GM21619 (cell line): Measurements from ENCODE around the gene RGR.

Experiments used
- ATAC-seq: cut with Tn5 transposase; IDR thresholded peaks from one replicate; pipeline ENCODE4 v1.9.1; 2021; ENCODE audit not compliant: unreplicated experiment

The RGR gene

DNA sequence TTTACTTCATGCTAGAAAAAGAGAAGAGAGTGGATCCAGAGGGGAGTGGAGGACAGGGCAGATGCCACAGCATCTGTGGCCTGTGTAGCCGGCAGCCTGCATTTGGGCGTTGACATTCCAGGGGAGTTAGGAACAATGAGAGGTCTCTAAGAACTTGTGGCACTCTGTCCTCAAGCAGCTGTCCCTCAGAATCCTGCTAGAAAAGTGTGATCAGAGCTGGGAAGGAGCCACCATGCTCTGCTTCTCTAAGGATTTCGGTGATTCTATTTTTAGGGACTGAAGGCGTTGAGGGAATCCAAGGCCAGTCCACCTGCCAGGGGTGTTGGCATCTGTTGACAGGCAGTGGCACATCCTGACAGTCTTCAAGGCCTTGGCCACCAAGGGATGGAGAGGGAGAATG is 27.1 kb upstream of the RGR start:
- no peak for ATAC-seq

DNA sequence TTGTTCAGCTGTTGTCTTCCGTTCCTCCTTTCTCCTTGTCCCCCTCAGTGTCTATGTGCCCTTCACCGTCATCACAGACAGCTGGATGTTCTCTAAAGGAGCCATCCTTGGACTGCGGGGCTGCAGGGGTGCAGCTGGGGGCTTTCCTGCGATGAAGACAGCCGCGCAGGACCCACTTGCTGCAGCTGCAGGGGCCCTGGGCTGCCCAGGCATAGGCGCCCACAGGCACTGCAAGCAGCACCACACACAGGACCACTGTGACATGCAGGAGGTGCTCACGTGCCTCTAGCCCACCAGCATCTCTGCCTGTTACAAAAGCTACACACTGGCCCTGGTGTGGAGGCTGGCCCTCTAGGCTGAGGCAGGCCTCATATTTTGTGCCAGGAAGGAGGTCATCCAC is 22.9 kb upstream of the RGR start:
- no peak for ATAC-seq

DNA sequence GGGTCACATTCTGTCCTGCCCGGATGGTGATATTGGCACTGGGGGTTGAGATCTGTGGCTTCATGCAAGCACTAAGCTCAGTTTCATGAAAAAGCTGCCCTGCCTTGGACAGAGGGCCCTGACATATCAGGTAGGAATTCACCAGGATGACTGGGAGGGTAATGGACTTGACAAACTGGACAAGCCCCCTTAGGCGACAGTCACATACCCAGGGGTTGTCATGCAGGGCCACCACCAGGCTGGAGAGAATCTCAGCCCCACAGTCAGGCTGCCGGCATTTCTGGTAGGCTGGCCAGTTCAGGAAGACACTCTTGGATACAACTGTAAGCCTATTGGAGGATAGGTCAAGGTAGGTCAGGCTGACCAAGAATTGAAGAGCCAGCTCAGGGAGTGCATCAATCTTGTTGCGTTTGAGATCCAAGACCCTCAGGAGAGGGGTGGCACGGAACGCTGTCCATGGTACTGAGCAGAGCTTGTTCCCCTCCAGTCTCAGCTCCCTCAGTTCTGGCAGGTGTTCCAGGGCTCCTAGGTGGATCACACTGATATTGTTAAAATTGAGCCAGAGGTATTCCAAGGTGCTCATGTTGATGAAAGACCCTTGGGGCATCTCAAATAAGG is 20.3 kb upstream of the RGR start:
- no peak for ATAC-seq

DNA sequence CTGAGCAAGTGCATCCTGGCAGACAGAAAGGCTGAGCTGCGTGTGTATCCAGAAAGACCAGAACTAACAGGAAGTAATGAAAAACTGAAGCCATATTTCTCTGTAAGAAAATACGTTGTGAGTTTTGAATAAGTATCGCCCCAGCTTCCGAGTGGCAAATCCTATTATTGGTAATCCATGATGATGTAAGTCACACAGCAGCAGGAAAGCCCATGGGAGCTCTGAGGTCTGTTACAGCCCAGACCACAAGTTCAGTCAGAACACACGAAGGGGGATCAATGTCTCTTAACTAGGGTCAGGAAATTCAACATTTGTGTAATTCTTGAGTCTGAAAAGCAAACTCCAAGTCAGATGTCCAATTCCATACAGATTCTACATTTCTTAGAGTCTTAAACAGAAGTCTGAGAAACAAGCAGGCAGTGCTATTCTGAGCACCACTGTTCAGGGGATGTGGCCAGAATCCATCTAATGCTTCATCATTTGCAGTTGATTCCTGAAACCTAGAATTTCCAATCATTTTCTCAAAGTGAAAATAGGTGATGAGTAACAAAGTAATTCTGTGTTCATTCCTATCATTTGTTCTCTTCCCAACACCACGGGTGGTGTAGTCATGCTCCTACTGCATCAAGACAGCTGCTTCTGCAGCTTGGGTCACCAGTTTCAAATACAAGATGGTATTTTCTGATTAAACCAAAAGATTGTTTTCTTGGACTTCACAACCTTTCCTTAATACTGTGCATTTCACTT is 19.3 kb upstream of the RGR start, which contains the start of gene LRIT2:
Gene LRIT2, minus strand, starts transcription at position 118 of the 747 bp plus-strand sequence. Its CDS starts 24 bp downstream, at position 94.
- no peak for ATAC-seq

DNA sequence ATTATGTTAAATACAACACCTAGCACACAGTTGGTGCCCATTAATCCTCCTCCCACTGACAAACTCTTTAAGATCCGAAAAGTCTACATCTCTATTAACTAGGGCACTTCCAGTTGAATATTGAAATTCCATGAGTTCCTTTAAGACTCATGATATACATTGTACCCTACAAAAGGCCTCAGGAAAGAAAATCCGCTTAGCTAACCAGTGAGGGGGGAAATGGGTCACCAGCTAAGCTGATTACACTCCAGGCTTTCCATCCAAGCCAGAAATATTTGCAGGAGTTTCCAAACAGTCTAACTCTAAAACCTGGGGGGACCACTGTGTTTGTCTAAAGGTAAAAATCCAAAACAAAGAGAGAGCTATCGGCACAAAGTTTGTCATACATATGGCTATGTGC is 18.2 kb upstream of the RGR start:
- no peak for ATAC-seq

DNA sequence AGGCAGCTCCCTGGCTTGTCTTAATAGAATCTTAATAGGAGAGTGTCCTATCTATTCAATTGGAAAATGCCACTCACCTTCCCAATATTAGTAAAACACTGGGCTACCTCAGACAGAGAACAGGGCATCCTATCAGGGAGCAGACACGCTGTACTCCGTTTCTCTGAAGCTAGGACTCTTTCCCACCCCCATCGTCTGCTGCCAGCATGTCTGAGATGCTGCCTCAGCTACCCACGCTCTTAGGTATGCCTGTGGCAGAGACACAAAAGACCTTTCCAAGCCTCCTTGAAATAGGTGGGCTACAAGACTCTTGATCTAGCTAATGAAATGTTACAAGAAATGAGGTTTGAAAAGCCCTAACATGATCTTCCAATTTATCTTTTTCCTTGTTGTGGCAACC is 17.0 kb upstream of the RGR start:
- ATAC-seq, result no peak

DNA sequence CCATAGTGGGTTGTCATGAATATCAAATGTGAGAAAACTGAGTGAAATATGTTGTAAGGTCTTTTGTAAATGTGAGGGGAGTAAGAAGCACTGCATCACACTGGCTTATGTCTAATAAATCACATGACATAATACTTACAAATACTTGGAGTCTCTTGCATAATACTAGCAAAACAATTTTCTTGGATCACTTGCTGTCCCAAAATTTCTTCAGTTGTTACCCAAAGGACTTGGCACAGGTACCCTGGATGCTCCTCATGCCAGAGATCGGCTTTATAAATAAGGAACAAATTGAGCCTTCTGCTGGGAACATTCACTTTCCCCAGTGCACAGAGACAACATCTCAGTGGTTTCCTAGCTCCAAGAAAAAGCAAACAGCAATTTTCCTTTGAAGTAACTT is 14.5 kb upstream of the RGR start:
- ATAC-seq, result no peak

DNA sequence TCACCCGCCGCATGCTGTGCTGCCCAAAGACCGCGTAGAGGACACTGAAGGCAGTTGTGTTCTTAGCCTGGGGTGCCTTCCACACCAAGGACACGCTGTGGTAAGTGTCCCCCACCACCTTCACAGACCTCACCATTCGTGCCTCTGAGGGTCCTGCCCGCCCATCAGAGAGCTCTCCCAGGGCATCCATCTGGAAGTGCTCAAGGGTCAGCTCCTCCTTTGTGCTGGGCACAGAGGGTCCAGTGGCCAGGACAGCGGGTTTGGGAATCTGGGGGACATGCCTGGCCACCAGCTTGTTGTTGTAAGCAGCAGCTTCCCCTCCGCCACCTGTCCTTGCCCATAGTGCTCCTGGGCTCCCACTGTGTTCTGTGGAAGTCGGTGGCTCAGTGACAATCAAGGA is 12.5 kb upstream of the RGR start:
- ATAC-seq, result no peak

DNA sequence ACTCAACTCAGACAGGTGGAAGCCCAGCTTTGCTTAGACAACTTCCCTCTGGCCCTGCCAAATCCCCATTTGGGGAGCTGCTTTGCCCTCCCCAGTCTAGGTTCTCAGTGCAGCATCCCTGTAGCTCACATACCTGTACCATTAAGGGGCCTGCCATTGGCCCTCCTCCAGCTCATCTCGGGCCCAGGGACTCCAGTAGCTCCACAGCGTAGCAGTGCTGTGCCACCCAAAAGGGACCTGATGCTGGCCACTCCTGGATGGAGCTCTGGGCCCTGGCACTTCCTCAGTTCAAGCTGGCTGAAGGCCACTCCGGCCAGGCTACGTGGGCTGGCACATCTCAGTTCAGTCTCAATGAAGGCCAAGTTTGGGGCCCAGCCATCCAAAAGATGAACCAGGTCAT is 10.9 kb upstream of the RGR start:
- no peak for ATAC-seq

DNA sequence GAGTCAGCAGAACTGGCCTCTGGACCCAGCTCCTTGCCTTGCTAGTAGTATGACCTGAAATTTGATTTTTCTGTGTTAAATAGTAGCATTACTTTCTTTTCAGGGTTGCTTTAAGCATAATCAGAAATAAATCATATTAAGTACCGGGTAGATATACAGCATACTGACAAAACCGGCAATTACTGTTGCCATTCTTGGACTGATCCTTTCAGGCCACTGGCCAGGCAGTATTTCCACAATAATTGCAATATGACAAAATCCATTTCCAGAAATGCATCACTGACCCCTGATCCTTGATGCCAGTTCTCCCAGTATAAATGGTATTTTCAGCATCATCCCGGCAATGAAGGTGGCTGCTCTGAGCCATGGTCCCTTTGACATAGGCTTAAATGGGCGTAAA is 10.4 kb upstream of the RGR start:
- no peak for ATAC-seq

DNA sequence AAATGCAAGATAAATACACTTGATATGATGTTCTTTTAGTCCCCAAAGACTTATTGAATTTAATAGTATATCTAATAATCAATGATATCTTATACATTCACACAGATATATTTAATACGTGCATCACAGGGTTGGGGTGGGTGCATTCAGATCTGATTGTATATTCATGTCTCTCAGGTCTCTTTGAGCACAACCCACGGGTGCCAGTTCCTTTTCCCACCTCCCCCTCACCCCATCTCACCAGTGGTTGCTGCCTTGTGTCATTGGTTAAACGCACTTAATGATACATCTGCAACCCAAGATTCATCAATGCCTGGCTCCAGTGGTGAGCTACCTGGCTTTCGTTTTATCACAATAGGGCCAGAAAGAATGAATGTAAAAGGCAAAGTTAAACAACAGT is 9.8 kb upstream of the RGR start:
- ATAC-seq, result no peak

DNA sequence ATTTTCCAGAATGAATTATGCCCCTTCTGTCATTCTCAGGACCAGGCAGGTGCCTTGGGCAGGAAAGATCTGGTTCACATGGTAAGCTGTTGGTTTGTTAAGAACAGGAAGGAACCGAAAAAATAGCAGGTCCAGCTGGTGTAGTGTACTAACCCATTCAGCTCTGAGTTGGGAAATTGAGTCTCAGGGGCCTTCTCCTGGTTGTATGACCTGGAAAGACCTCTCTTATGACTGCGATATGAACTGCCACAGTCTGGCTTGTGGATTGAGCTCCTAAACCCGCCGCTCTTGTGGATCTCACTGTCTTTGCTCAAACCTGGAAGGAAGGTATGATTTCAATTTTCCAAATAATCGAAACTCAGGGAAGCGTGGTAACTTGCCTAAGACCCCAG is 8.1 kb upstream of the RGR start:
- ATAC-seq, result no peak

DNA sequence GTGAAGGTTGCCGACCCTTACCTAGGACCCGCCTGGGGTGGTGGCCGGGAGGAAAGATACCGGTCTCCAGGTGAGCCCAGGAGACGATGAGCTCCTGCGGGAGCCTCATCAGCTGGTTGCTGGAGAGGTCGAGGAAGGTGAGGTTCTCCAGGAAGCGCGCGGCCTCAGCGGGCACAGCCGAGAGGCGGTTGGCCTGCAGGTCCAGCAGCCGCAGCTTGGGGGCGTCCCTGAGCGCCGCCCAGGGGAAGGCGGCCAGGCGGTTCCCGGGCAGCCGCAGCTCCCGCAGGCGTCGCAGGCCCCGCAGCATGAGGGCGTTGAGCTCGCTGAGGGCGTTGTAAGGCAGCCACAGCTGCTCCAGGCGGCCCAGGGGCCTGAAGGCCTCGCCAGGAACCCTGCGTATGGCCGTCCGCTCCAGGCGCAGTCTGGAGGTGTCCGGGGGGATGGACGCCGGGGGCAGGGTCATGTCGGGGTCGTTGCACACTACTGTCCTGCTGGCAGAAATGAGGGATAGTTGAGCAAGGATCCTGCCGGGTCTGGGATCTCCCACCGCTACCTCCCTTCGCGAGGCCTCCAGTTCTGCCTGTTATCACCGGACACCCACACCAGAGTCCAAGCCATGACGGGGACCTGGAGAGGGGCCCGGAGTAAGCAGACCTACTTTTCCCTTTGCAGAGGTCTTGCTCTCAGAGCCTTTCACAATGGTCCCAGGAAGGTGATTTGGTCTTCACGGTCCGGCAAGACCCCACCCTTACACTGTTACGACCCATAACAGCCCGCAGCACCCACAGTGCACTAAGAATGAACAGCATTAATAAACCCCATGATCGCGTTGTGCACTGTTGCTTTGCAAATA is 7.4 kb upstream of the RGR start:
- no peak for ATAC-seq

DNA sequence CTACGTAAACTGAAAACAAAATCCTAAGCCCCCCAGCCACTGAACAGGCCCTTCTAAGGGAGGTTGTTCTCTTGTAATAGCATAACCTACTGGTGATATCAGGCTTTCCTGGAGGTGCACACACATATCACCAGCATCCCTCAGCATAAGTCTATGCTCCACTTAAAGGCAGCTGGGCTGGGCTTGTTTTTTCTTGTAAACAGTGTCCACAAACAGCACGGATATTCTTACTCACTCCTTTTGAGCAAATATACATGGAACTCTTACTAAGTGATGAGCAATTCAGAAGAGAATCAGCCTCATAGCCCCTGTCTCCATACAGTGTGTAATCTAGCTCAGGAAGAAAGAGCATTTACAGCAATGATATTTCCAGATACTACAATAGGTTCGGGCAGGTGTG is 5.9 kb upstream of the RGR start:
- ATAC-seq, result no peak

DNA sequence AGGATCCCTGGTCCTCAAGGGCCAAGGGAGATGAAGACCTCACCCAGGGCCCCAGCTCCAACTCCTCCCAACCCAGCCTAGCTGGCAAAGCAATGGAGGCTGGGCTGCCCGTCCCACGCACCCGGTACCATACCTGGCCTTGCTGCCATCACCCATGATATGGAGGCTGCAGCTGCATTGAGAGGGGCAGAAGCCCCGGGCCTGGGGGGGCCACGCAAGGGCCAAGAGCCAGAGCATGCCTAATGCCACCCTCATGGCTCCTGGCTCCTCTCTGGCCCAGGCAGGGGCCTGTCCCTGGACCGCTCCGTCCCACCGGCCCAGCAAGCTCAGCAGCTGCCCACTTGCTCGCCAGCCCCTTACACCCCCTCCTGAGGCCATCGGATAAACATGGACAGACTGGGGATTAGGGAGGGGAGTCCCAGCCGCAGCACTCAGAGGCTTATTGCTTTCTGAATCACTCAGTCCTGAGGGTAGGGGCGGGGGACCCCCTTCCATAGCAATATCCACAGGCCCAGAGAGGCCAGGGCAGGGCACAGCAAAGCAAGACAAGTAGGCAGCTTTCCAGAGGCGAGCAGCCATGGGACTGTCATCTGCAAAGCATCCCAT is 3.6 kb upstream of the RGR start, which contains the start of gene LRIT1:
Gene LRIT1, minus strand, starts transcription at position 362 of the 606 bp plus-strand sequence. Its CDS starts 107 bp downstream, at position 255.
- no peak for ATAC-seq

DNA sequence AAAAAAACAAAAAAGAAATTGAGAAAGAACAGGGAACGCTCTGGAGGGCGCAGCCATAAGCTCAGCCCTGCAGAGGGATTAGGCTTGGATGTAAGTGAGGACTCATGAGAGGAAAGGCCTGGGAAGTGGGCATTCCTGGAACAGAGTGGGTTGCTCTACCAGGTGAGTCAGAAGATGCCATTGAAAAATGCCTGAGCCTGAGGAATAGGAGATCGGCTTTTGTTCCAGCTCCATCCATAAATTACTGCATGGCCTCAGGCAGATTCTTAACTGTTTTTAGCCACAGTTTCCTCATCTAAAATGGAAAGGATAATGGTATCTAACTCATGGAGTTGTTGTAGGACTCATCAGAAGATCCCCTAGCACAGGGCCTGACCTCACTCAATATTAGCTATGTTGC is 1.1 kb upstream of the RGR start:
- ATAC-seq, result no peak

DNA sequence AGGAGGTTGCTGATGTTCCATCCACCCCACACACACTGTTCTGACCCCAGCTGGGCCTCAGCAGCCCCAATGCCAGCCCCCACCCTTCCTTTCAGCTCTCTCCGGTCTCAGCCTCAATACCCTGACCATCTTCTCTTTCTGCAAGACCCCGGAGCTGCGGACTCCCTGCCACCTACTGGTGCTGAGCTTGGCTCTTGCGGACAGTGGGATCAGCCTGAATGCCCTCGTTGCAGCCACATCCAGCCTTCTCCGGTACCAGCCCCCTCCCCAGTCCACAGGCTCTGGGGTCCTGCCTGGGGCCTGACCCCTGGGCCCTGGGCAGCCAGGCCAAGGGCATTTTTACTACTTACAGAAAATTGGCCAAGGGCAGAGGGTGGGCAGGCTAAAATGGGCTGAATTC is 2.6 kb downstream of the RGR start:
- ATAC-seq, result no peak

DNA sequence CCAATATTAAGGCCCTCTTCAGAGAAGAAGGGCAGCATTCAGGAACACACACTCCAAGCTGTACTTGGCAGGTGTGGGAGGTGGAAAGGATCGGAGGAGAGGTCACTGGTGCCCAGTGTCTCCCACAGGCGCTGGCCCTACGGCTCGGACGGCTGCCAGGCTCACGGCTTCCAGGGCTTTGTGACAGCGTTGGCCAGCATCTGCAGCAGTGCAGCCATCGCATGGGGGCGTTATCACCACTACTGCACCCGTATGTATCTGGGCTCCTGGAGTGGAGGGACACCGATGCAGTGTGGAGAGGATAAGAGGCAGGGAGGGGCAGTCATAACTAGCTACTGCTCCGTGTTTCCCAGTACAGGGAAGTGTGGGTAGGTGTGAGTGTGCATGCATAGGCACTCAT is 3.9 kb downstream of the RGR start:
- ATAC-seq, result no peak

DNA sequence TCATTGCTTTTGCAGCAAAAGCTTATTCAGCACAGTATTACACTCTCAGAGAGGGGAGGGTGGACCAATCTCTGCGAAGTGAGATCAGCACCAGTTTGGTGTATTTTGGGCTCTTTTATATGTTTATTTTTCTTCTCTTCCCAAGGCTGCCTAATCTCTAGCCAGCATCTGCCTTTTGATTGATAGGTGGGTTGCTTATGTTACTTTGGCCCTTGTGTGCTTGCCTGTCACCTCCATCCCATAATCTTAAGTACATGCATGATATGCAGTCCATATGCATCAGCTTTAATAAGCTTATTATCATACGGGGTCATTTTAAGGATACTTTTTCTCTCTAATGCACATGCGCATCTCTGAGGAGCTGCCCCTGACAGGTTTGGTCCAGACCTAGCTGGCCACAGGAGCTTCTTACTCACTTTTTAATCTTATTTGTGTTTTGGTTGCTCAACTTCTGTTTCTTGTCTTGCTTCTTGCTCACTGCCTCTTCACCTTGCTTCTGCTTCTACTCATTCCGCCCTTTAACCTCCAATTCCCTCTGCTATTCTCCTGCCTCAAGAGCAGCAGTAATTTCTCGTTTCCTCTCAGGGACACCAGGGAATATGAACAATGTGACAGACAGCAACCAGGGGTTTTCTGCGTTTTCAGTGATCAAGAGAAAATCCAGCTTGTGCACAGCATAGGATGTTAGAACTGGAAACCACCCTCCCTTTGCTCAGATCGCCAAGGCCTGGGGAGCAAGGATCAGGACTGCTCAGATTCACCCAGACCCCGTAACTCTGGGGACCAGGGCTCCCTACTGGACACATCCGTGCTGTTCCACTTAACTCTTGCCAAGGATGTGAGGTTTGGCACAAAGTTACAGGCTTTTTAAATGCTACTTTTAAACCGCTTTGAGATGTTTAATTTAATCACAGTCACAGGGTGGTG is 10.0 kb downstream of the RGR start:
- ATAC-seq, result no peak
